ENCODE measurements around the gene CARMIL1.
"Not testable (repeated sequence)": the region's sequence is repeated elsewhere in the genome, so short reads cannot be mapped to it uniquely, and the experiment has no call there.

The CARMIL1 gene

DNA sequence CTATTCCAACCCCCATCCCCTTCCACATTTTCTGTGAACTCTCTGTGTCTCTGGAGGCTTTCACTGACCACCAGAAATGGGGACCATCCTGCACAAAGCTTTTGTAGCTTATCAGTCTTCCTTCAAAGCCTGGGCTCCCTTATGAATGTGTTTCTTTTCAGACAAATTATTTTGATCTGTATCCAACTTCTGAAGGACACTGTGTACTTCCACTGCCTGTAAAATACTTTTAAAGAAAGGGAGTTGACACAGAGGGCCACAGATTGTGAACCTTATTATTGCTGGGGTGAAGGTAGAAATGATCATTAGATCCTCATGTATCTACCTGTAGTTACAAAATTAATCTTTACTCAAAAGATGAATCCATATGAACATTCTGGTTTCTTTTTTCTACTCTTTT, 135.6 kb downstream of the CARMIL1 start:
- no peak for DNase-seq

- no peak for DNase-seq
Observed at GRCh38 chr6:25415274-25415673, 136.1 kb downstream of the CARMIL1 start.

DNA sequence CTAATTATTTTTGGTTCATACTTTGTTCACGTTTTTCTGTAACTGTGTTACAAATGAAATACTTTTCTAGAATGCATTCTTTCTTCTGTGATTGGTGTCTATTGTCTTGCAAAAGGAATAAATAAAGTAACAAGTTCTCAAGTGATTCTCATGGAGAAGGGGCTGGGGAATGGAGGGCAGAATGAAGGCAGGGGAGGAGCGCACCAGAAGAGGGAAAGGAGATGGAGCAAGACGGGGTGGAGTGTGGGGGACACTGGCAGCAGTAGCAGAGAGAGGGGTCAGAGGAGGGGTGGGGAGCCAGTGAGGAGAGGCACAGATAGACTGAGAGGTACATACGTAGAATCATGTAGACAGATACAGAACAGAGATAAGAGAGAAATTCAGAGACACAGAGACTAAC, 136.5 kb downstream of the CARMIL1 start:
- no peak for DNase-seq

DNA sequence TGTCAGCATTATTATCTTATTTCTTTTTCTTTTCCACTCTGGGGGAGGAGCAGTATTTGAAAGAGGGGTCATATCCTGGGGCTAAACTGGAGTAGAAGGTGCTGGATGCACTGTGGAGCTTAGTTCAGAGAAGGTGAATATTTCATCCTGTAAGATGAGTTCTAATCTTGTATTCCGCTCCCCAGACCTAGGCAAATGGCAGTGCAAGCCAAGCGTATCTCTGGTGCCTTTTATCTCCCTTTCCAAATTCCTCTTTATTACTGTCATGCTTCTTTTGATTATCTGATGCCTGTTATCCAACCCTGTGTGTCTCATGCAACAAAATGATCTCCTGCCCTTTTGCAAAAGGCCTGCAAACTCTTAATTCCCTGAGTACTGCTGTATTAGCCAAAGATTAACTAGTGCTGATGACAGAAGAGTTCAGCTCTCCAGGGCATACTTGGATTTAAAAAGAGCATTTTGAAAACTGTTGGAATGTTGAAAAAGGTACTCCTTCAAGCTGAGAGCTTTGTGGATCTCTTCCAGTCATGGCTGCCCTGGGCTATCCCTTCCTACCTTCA, 138.0 kb downstream of the CARMIL1 start:
- DNase-seq, result no peak

DNA sequence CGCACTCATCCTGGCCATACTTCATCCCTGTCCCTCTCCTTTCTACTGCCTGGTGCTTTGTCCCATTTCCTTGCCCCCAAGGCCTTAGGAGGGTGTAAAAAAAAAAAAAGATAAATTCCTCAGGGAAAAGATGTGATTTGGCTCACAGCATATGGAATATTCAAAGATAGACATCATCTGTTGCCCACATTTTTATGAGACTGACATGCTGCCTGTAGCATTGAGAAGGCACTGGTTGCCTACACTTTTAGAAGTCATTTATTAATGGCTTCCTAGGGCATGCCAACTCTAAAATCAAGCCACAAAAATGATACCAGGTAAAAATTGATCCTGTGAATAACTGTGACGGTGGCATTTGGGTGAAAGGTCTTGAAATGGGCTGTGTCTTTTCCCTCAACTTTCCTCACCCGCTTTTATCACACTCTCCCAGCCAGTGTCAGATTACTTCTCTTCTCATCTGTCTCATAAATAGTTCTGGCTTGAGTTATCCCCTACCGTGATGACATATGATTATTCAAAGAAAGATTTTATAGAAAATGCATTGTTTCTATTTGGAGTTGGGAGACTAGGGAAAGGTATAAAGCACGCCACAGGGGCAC, 139.4 kb downstream of the CARMIL1 start:
- DNase-seq, result no peak

- no peak for DNase-seq
Observed at GRCh38 chr6:25419879-25420278, 140.7 kb downstream of the CARMIL1 start.

DNA sequence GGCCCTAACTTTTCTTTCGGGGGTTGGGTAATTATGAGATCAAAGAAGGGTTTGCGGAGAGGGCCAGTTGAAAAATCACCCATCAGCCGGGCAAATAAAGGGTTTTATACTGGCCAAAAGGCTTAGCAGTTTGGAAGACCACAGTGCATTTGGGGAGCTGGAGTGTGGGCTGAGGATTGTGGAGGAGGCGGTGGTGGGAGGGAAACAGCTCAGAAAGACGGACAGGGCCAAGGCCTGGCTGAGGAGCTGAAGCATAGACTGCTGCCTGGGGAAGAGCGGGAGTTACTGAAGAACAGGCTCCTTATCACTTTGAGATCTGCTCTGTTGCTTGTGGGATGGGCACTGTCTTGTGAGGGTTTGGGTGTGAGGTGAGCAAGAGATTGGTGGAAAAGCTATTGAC, 144.2 kb downstream of the CARMIL1 start:
- no peak for DNase-seq

GRCh38 chr6:25424303-25424702, 145.1 kb downstream of the CARMIL1 start:
- DNase-seq, result no peak

GRCh38 chr6:25427549-25427948, 148.4 kb downstream of the CARMIL1 start:
- no peak for DNase-seq

- DNase-seq, result no peak
Observed at GRCh38 chr6:25428758-25429317, 149.7 kb downstream of the CARMIL1 start.

- no peak for DNase-seq
Observed at GRCh38 chr6:25431306-25431974, 152.3 kb downstream of the CARMIL1 start.

GRCh38 chr6:25431975-25432307, 152.8 kb downstream of the CARMIL1 start:
- no peak for DNase-seq

DNA sequence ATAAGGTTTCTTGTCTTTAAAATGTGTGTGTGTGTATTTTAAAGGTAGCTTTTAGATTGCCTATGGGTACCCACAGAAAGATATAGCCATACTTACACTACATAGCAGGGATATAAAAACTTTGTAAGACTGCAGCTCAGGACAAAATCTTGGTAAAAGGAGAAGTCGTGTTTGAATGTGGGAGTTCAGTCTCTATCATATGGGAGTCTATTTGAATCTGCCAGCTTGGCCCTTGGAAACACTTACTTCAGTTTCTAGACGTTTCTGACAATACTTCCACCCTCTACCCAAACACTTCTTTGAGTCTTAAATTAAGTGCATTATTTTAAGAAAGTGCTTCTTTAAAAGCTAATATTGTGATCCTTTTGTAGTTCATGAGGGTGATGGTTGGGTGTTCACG, 155.7 kb downstream of the CARMIL1 start:
- no peak for DNase-seq

DNA sequence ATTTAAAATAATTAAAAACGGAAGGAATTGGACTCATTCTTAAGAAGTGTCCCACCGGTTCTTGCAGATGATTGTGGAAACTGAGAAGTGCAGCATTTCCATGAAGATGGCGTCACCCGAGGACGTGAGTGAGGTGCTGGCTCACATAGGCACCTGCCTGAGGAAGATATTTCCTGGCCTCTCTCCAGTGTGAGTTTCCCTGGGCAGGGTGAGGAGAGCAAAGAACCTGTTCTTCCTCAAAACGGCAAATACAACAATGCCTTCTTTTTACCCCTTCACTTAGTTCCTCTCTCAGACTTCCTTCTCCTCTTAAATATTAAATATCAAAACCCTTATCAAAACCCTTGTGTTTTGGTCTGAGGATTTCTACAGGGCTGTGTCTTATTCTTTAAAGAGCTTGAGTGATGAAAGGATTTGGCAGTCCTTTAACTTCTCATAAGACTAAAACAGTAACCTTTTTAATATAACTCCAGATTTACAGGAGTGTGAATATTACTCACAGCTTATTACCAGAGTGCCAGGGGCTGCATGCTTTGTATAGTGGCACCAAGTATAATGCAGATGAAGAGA, 156.3 kb downstream of the CARMIL1 start:
- no peak for DNase-seq

- no peak for DNase-seq
Observed at GRCh38 chr6:25436760-25437159, 157.6 kb downstream of the CARMIL1 start.

DNA sequence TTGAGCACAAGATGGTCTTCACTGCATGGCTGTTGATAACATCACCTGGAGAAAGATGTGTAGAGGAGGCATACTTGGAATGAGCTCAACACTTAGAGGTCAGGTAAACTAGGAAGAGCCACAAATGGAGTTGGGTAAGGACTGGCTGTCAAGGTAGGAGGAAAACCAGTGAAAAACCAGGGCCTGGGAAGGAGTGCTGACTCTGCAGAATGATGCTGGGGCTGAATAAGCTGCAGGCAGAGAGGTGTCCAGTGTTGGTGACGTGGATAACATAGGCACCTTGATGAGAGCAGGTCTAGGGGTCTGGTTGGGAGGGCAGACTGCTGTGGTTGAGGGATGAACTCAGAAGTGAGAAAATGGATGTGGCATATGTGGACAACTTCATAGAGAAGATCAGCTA, 160.2 kb downstream of the CARMIL1 start:
- DNase-seq, result no peak

GRCh38 chr6:25441663-25442270, 162.6 kb downstream of the CARMIL1 start:
- DNase-seq, result no peak

DNA sequence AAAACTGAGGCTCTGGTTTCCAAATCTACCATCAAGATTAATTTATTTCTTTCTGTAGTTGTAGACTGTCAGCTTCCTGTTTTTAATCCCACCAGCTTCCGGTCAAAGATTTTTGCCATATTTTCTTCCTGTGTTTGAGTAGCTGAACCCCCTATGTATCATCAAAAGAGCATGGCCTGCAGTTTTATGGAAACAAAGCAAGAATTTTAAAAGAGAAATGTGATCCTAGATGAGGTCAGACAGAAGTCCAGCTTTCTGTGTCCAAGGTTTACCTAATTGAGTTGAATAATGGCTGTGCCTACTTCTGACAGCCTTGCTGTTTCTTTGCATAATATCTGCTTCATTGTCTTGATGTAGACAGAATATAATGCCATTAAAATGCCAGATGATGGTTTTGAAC, 163.7 kb downstream of the CARMIL1 start:
- no peak for DNase-seq

DNA sequence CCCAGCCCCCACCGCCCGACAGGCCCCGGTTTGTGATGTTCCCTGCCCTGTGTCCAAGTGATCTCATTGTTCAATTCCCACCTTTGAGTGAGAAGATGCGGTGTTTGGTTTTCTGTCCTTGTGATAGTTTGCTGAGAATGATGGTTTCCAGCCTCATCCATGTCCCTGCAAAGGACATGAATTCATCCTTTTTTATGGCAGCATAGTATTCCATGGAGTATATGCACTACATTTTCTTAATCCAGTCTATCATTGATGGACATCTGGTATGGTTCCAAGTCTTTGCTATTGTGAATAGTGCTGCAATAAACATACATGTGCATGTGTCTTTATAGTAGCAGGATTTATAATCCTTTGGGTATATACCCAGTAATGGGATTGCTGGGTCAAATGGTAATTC, 165.3 kb downstream of the CARMIL1 start:
- not testable (repeated sequence) for DNase-seq

DNA sequence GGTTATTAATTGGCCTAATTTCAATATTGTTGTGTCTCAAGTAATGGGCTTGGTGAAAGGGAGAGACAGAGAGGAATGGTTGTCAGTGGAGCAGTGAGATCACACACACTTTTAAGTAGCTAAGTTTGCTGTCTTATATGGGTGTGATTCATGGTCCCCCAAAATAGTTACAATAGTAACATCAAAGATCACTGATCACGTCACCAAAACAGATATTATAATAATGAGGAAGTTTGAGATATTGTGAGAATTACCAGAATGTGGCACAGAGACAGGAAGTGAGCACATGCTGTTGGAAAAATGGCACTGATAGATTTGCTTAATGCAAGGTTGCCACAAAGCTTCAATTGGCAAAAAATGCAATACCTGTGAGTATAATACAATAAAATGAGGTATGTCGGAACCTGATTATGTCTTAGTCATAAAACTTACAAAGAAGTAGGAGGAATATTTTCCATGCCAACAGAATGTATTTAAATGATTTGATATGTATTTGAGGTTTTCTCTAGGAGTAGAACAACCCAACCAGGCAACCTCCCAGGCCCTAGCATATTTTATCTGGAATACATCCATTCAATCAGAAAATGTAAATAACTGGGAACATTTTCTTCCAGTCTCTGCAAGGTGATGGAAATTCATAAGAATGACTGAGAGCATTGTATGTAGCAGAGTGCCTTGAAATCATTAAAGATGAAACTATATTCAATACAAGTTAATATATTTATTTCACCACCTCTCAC, 167.8 kb downstream of the CARMIL1 start:
- DNase-seq, result no peak

- DNase-seq, result no peak
Observed at GRCh38 chr6:25447570-25447929, 168.4 kb downstream of the CARMIL1 start.

GRCh38 chr6:25448965-25449538, 169.9 kb downstream of the CARMIL1 start:
- DNase-seq, result no peak

DNA sequence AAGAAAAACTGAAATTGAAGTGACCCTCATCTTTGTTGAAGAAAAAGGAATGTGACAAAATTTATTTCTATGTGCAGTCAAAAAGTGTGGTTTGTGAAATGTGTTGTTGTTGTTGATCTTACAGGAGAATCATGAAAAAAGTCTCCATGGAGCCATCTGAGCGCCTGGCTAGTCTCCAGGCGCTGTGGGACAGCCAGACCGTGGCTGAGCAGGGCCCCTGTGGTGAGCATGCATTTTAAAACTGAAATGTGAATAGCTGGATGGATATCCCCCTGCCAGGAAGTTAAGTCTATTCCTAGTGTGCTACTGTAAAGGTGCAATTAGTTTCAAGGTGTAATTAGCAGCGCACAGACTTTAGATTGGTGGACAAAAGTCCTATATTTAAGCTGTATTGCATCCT, 170.6 kb downstream of the CARMIL1 start:
- DNase-seq, result peak; percentile 25

All from right hindlimb (tissue), 1 donor.